ENCODE measurements around the gene MYL12B.

The MYL12B gene

GRCh38 chr18:3281456-3282400 is 19.8 kb downstream of the MYL12B start:
- H3K27me3 ChIP-seq (ENCODE audit: insufficient read depth, low read depth, severe bottlenecking): no peaks in the 10 kb centered on the region
- TF ChIP-seq, protein P1, sequence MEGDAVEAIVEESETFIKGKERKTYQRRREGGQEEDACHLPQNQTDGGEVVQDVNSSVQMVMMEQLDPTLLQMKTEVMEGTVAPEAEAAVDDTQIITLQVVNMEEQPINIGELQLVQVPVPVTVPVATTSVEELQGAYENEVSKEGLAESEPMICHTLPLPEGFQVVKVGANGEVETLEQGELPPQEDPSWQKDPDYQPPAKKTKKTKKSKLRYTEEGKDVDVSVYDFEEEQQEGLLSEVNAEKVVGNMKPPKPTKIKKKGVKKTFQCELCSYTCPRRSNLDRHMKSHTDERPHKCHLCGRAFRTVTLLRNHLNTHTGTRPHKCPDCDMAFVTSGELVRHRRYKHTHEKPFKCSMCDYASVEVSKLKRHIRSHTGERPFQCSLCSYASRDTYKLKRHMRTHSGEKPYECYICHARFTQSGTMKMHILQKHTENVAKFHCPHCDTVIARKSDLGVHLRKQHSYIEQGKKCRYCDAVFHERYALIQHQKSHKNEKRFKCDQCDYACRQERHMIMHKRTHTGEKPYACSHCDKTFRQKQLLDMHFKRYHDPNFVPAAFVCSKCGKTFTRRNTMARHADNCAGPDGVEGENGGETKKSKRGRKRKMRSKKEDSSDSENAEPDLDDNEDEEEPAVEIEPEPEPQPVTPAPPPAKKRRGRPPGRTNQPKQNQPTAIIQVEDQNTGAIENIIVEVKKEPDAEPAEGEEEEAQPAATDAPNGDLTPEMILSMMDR (IDR thresholded peaks at IDR 0.05; ENCODE audit: low read depth, low read length): no peak
- no peaks in the 10 kb centered on the region for H3K9me3 ChIP-seq (ENCODE audit: severe bottlenecking)
- H3K27ac ChIP-seq: no peak overlapping the region
- DNase-seq: no peak
- no peak overlapping the region for H3K4me3 ChIP-seq (ENCODE audit: low read depth, low read length)
- peaks cover 13% of the 10 kb centered on the region for H3K36me3 ChIP-seq

DNA sequence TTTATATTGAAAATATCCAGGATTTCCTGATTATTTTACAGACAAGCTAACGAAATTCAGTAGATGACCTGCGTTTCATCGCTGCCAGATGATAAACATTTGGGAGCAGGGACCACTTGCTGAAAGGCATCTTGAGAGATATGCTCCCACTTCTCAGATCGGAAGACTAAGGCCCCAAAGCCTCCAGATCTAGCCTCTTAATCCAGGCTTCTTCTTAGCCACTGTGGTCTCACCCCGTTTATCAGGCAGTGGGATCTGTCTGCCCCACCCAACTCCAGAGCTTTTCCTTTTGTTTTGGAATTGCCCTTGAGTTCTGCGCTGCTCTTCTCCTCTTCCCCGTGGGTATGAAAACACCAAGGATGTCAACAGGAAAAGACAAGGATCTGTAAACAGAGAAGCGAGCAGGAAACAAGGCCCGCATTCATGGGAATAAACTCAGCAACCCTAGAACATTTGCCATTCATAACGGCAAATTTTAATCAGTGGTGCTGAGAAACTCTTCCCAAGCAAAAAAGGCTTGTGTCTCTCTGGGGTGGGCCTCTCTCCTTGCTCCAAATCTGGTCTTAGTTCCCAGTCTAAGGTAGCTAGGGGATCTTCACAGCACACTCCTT is 21.4 kb downstream of the MYL12B start:
- H3K4me3 ChIP-seq (ENCODE audit: low read depth, low read length): no peak overlapping the region
- TF ChIP-seq, protein P1 (IDR thresholded peaks at IDR 0.05; ENCODE audit: low read depth, low read length): no peak
- peak overlapping the region; percentile 35 for H3K27ac ChIP-seq
- no peaks in the 10 kb centered on the region for H3K27me3 ChIP-seq (ENCODE audit: insufficient read depth, low read depth, severe bottlenecking)
- H3K36me3 ChIP-seq: peaks cover 2% of the 10 kb centered on the region
- no peak for DNase-seq
- H3K9me3 ChIP-seq (ENCODE audit: severe bottlenecking): no peaks in the 10 kb centered on the region

- Histone ChIP-seq H3K9me3 (ENCODE audit: severe bottlenecking) (no peaks in the 10 kb centered on the region), H3K27me3 (ENCODE audit: insufficient read depth, low read depth, severe bottlenecking) (no peaks in the 10 kb centered on the region), H3K27ac (peak overlapping the region; percentile 35), H3K36me3 (no peaks in the 10 kb centered on the region), H3K4me3 (ENCODE audit: low read depth, low read length) (no peak overlapping the region)
- peak; percentile 76 for DNase-seq
- TF ChIP-seq, protein P1 (IDR thresholded peaks at IDR 0.05; ENCODE audit: low read depth, low read length): no peak
Measured at GRCh38 chr18:3283908-3284307, 22.0 kb downstream of the MYL12B start.

- TF ChIP-seq, protein P1 (IDR thresholded peaks at IDR 0.05; ENCODE audit: low read depth, low read length): no peak
- DNase-seq: no peak
- no peaks in the 10 kb centered on the region for H3K36me3 ChIP-seq
- no peak overlapping the region for H3K27ac ChIP-seq
- H3K27me3 ChIP-seq (ENCODE audit: insufficient read depth, low read depth, severe bottlenecking): no peaks in the 10 kb centered on the region
- no peaks in the 10 kb centered on the region for H3K9me3 ChIP-seq (ENCODE audit: severe bottlenecking)
- no peak overlapping the region for H3K4me3 ChIP-seq (ENCODE audit: low read depth, low read length)
Measured at GRCh38 chr18:3284501-3284900, 22.6 kb downstream of the MYL12B start.

GRCh38 chr18:3286159-3286558 is 24.2 kb downstream of the MYL12B start:
- no peak for DNase-seq
- H3K36me3 ChIP-seq: no peaks in the 10 kb centered on the region
- H3K4me3 ChIP-seq (ENCODE audit: low read depth, low read length): no peak overlapping the region
- H3K27me3 ChIP-seq (ENCODE audit: insufficient read depth, low read depth, severe bottlenecking): no peaks in the 10 kb centered on the region
- TF ChIP-seq, protein P1 (IDR thresholded peaks at IDR 0.05; ENCODE audit: low read depth, low read length): no peak
- H3K27ac ChIP-seq: no peak overlapping the region
- no peaks in the 10 kb centered on the region for H3K9me3 ChIP-seq (ENCODE audit: severe bottlenecking)

Measured in WERI-Rb-1 (cell line).